ES-I3 (cell line): Measurements from ENCODE around the gene TNFRSF14.

Experiments used
- H3K36me3 ChIP-seq: 2 replicates; pipeline ENCODE4 v1.6.1; 2013; ENCODE audit warnings: mild to moderate bottlenecking, low read length, control low read depth, moderate library complexity; ENCODE audit not compliant: insufficient read depth
- H3K4me1 ChIP-seq: 2 replicates; pipeline ENCODE4 v1.6.1; 2013; ENCODE audit warnings: mild to moderate bottlenecking, control low read depth, low read length; ENCODE audit not compliant: insufficient read depth
- H3K9ac ChIP-seq: 2 replicates; pipeline ENCODE4 v1.6.1; 2013; ENCODE audit warnings: low read depth, mild to moderate bottlenecking, low read length, moderate library complexity
- H3K9me3 ChIP-seq: 2 replicates; pipeline ENCODE4 v1.6.1; 2013; ENCODE audit warnings: mild to moderate bottlenecking, low read length, moderate library complexity; ENCODE audit not compliant: control insufficient read depth, insufficient read depth

The TNFRSF14 gene

DNA sequence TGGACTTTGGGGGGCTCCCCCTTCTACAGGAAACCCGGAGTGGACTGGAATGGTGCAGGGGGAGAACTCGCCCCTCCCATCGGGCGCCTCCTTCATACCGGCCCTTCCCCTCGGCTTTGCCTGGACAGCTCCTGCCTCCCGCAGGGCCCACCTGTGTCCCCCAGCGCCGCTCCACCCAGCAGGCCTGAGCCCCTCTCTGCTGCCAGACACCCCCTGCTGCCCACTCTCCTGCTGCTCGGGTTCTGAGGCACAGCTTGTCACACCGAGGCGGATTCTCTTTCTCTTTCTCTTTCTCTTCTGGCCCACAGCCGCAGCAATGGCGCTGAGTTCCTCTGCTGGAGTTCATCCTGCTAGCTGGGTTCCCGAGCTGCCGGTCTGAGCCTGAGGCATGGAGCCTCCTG, at the start of gene TNFRSF14:
Gene TNFRSF14, plus strand, starts transcription at position 95 of the 401 bp plus-strand sequence. Its CDS starts 294 bp downstream, at position 389.
- H3K4me1 ChIP-seq, result peaks cover 4% of the 10 kb centered on the region; the same call in 1 of the 2 replicates
- no peaks in the 10 kb centered on the region for H3K9me3 ChIP-seq
- no peak within 1 kb of the TSS for H3K9ac ChIP-seq
- H3K36me3 ChIP-seq, result no peaks in the 10 kb centered on the region

DNA sequence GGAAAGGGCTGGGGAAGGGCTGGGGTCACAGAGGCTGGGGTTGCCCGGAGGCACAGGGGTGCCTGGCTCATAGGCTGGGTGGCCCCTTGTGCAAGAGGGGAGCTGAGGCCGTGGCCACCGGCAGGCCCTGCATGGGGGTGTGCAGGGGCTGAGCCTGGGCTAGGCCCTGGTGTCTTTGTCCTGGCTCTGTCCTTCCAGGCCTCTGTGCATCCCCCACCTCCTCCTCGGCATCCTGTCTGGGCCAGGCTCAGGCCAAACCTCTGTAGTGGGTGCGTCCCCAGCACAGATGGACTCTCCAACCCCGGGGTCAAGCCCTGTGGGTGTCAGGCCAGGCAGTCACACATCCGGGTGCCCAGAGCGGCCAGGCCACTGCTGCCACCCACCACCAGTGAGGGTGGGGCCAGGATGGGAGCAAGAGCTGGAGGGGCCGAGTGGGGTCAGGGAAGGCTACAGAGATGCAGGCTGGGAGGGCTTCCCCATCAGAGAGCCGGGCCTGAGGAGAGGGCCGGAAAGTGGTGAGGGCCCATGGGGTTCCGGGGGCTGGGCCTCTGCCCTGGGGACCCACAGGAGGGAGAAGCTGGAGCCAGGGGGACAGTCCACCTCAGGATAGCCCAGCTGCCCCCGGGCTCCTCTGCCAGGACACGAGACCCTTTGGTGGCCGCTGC, 49.1 kb upstream of the TNFRSF14 start:
- H3K9me3 ChIP-seq, result no peaks in the 10 kb centered on the region
- H3K36me3 ChIP-seq, result 0 out of 2 replicates have a peak, but pooled peaks cover 3% of the 10 kb centered on the region
- no peak overlapping the region for H3K9ac ChIP-seq
- no peaks in the 10 kb centered on the region; the same call in 1 of the 2 replicates for H3K4me1 ChIP-seq

DNA sequence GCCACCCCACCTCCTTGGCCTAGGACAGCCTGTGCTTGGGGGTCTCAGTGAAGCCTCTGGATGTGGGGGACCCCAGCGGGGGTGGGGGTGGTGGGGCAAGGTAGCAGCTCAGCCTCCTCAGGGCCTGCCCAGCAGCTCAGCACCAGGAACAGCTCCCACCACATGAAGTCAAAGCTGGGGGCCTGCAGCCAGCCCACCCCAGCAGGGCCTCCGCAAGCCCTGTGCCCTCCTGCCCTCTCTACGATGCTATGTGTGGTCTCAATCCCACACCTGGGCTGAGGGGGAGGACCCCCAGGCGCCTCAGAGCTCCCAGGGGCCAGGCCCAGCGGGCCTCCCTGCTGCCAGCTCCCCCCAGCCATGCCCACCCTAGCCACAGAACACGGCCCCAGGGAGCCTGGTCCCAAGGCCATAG, 48.4 kb upstream of the TNFRSF14 start:
- Histone ChIP-seq H3K36me3 (0 out of 2 replicates have a peak, but pooled peaks cover 3% of the 10 kb centered on the region), H3K4me1 (no peaks in the 10 kb centered on the region; the same call in 1 of the 2 replicates)

DNA sequence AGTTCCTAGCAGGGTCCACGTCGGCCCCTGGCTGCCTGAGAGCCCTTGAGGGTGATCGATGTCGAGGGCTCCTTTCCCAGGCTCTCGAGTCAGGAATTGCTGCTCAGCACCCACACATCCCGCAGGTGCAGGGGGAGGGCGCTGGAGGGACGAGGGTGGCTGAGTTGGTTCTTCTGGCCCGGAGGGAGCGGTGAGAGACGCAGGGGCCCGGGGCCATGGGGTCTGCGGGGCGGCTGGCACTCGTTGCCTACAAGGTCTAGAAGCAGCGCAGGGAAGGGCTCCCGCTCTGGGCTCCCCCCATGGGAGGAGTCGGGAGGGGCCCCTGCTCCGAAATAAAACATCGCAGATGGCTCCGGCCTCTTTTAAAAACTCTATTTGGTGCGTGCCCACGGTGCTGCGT, 48.0 kb upstream of the TNFRSF14 start:
- Histone ChIP-seq H3K36me3 (0 out of 2 replicates have a peak, but pooled peaks cover 3% of the 10 kb centered on the region), H3K9me3 (no peaks in the 10 kb centered on the region), H3K9ac (no peak overlapping the region), H3K4me1 (no peaks in the 10 kb centered on the region; the same call in 1 of the 2 replicates)

More for the DNA sequence above, 48.4 kb upstream of the TNFRSF14 start:
- Histone ChIP-seq H3K9ac (no peak overlapping the region), H3K9me3 (no peaks in the 10 kb centered on the region)

DNA sequence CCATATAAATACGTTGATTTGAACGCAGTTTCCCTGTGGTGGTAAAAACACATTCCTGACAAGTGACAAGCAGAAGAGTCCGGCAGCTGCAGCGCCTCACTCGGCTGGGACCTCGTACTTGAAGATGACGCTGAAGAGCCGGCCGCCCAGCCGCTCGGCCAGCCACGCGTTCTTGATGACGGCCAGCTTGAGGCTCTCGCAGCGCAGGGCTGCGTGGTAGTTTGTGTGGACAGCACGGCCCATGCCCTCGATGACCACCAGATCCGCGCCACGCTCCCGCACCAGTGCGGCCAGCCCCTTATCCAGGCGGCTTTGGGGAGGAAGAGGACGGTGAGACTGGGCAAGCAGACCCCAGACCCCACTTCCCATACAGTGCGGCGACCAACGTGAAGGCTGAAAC, 47.4 kb upstream of the TNFRSF14 start:
- H3K9me3 ChIP-seq, result no peaks in the 10 kb centered on the region
- no peaks in the 10 kb centered on the region; the same call in 1 of the 2 replicates for H3K4me1 ChIP-seq
- no peak overlapping the region for H3K9ac ChIP-seq
- 0 out of 2 replicates have a peak, but pooled peaks cover 3% of the 10 kb centered on the region for H3K36me3 ChIP-seq

DNA sequence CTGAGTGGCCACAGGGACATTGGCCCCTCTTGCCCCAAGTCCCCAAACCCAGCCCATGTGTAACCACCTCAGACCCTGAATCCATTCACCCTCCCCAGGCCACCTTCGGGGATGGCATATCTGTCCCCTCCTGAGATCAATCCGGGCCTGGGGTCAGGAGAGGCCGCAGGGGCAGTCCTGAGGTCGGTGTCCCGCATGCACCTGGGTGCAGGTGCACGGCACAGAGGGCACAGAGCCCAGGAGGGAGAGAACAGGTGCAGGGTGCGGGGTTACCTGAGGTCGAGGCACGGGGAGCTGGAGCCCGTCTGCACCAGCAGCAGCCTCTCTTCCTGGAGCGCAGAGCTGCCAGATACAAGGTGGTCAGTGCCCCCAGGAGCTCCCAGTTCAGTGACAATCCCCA, 46.6 kb upstream of the TNFRSF14 start:
- no peaks in the 10 kb centered on the region; the same call in 1 of the 2 replicates for H3K4me1 ChIP-seq
- no peaks in the 10 kb centered on the region for H3K9me3 ChIP-seq
- no peak overlapping the region for H3K9ac ChIP-seq
- H3K36me3 ChIP-seq, result peaks cover 3% of the 10 kb centered on the region; the same call in 1 of the 2 replicates

DNA sequence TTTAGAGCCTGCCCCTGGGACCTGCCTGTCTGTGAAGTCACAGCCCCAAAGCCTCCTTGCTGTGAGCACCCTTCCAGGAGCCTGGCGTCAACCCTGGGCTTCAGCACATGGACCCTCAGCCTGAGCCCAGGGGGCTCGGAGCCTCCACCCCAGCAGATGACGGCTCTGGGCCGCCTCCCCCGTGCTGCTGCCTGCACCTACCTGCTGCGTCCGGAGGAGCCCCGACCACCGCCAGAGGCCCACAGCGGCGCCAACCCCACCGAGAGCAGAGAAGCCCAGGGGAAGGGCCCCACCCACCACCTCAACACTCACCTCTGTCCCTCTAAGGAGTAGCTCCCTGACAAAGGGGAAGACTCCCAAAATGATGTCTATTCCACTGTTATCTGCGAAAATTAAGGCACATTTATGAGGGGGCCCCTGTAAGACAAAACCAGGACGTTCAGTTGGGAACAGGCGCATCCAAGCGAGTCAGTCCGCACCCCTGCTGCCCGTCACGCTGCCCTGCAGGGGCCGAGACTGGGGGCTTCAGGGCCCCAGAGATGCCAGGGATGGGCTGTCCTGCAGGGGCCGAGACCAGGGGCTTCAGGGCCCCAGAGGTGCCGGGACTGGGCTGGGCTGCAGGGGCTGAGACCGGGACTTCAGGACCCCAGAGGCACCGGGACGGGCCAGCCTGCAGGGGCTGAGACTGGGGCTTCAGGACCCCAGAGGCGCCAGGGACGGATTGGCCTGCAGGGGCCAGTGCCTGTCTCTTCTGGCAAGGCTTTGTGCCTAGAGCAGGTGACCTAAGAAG, 45.6 kb upstream of the TNFRSF14 start:
- Histone ChIP-seq H3K4me1 (no peaks in the 10 kb centered on the region; the same call in 1 of the 2 replicates), H3K9ac (no peak overlapping the region), H3K36me3 (peaks cover 3% of the 10 kb centered on the region; the same call in 1 of the 2 replicates), H3K9me3 (no peaks in the 10 kb centered on the region)

DNA sequence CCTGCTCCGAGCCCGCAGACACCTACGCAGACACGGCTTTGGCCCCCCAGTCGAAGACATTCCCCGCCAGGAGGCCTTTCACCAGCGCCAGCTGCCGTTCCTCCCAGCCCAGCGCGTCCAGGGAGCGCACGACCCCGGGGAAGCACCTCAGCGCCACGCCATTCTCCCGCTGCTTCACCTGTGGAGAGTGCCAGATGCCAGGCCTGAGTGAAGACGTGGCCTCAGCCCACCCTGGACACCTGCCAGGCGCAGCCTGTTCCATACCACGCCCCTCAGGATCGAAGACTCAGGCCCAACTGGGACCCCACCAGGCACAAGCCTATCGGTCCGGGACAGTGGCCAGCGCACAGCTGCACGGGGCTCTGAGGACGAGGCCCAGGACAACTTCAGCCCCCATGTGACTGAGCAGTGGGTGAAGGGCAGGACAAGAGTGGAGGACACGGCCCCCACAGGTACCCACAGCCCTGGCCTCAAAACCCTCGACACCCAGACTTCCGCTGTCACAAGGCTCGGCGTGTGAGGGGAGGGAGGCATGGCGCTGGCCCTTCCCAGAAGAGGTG, 43.2 kb upstream of the TNFRSF14 start:
- H3K4me1 ChIP-seq, result no peaks in the 10 kb centered on the region
- no peak overlapping the region for H3K9ac ChIP-seq
- peaks cover 3% of the 10 kb centered on the region; the same call in 1 of the 2 replicates for H3K36me3 ChIP-seq
- H3K9me3 ChIP-seq, result no peaks in the 10 kb centered on the region

DNA sequence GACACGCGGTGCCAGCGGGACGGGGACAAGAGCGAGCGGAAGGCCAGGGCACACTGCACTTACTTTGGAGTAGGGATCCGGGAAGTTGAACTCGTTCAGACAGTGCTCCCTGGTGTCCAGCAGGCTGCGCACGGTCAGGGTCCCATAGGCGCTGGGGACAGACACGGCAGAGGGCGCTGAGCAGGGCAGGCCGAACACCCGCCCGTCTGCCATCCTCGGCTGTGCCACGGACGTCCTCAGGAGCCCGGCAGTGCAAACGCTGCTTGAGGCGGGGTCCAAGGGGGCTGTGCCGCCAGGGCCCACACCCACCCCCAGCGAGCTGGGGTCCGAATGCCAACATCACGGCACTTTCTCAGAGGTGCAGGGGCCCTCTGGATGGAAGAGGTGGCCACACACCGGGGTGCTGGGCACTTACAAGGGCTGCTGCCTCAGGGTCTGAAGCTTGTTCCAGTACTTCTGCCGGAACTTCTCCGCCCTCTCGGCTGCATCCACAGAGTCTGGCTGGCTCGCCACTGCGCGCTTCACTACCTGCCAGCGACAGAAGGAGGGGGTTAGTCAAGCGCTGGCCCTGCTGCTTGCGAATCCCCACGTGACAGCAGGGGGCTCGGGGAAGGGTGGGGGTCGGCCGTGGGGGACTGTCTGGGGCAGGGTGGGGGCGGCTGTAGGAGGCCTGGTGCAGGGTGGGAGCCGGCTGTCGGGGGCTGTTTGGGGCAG, 42.1 kb upstream of the TNFRSF14 start:
- H3K36me3 ChIP-seq, result peaks cover 3% of the 10 kb centered on the region; the same call in 1 of the 2 replicates
- no peaks in the 10 kb centered on the region for H3K9me3 ChIP-seq
- no peaks in the 10 kb centered on the region for H3K4me1 ChIP-seq
- no peak overlapping the region for H3K9ac ChIP-seq

DNA sequence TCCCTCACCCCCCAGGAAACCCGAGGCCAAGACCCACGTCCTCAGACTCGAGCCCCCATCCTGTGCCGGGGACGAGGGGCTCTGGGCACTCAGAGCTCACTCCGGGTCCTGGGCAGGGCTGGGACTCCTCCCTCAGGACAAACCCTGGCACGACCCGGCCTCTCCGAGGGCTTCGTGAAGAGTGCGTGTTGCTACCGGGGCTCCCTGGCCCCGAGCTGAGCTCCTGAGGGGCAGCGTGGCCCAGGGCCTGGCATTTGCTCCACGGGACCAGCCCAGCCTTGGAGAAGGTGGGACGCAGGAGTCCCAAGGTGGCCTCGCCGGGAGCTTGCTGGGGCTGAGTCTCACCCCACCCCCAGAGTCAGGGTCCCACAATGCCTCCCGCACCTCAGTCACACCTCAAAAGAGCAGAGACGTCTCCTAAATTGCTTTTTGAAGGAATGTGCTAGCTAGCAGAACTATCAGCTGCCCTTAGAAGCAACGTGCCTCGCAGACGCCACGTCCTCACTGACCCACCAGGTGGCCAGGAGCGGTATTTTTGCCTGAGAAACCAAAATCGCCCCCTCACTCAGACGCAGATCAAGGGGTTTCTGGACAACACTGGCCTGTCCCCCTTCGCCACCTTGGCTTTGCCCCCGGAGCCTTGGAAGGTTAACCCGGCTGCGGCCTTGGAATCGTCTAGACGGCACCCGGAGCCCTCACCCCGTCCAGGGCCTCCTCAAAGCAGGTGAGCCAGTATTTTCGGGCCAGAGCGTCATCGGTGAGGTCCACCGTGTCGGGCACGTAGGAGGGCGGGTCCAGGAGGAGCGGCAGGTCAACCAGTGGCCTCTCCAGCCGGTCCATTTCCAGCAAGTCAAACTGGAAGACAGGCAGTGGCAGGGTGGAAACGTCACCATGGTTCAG, 41.1 kb upstream of the TNFRSF14 start:
- H3K36me3 ChIP-seq, result peaks cover 3% of the 10 kb centered on the region; the same call in 1 of the 2 replicates
- H3K9me3 ChIP-seq, result no peaks in the 10 kb centered on the region
- no peaks in the 10 kb centered on the region for H3K4me1 ChIP-seq
- no peak overlapping the region for H3K9ac ChIP-seq

DNA sequence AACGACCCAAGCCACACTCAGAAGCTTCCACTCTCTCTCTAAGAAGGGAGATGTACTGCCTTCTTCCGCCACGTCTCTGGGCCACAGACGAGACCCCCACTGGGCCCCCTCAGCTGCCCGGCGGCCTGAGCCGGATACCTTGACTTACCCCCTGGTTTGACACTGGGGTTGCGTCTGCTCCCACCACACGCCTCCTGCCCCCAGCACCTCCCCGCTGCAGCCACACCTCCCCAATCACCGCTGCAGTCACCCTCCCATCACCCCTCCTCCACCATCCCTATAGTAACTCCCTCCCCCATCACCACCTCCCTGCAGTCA, 40.4 kb upstream of the TNFRSF14 start:
- peaks cover 1% of the 10 kb centered on the region for H3K36me3 ChIP-seq
- H3K9ac ChIP-seq, result no peak overlapping the region
- no peaks in the 10 kb centered on the region for H3K9me3 ChIP-seq
- H3K4me1 ChIP-seq, result no peaks in the 10 kb centered on the region

DNA sequence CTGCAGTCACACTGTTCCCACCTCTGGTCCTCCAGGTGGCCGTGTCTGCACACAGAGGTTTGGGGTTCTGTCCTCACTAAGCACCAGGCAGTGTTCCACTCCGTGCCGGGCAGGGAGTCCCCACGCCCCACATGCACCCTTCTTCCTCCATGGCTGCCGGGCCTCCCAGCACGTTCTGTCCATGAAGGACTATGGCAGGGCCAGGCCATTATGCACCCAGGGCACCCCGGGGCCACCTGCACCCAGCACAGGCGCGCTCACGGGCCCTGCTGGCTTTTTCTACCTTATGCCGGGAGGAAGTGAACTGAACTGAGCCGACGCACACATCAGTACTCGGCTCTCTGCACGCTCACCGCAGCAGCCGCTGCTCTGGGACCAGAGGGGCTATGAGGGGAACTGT, 40.0 kb upstream of the TNFRSF14 start:
- H3K36me3 ChIP-seq, result peaks cover 5% of the 10 kb centered on the region
- no peak overlapping the region for H3K9ac ChIP-seq
- no peaks in the 10 kb centered on the region for H3K9me3 ChIP-seq
- H3K4me1 ChIP-seq, result no peaks in the 10 kb centered on the region

DNA sequence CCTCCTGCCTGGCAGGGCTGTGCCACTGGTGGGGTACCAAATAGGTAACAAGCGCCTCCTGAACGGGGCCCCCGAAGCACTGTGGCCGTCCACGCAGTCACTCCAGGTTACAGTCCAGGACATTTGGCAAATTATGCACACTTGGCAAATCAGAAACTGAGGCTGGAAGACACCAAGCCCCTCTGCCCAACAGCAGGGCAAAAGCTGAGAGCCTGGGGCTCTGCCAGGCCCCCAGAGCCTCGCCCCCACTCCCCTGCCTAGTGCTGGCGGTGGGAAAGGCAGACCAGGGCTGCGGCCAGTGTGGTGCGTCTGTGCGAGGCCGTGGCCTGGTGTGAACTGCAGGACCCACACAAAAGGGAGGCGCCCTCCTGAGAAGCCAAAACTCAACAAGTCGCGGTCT, 39.2 kb upstream of the TNFRSF14 start:
- Histone ChIP-seq H3K36me3 (peaks cover 5% of the 10 kb centered on the region), H3K4me1 (no peaks in the 10 kb centered on the region), H3K9ac (no peak overlapping the region), H3K9me3 (no peaks in the 10 kb centered on the region)
